DOHH2 (cell line): ENCODE measurements around the gene ANTXRL.
"Not testable (repeated sequence)": the region's sequence is repeated elsewhere in the genome, so short reads cannot be mapped to it uniquely, and the experiment has no call there.

Experiments
- H3F3A ChIP-seq: fragments of 200-600 bp; sonication (generic), shearing (Covaris generic); 2 replicates; pipeline ENCODE4 v1.6.0; 2016; ENCODE audit warnings: antibody characterized with exemption, mild to moderate bottlenecking; ENCODE audit not compliant: control insufficient read depth, insufficient read depth
- H3K27ac ChIP-seq: fragments of 200-600 bp; sonication (generic); 2 replicates; pipeline ENCODE4 v1.5.1; 2014; ENCODE audit warnings: low read depth, mild to moderate bottlenecking, low read length, moderate library complexity
- H3K27me3 ChIP-seq: fragments of 200-600 bp; sonication (generic); 2 replicates; pipeline ENCODE4 v1.6.1; 2014; ENCODE audit warnings: mild to moderate bottlenecking, low read length, mixed read lengths; ENCODE audit not compliant: control insufficient read depth
- H3K36me3 ChIP-seq: fragments of 200-600 bp; sonication (generic); 2 replicates; pipeline ENCODE4 v1.6.1; 2014; ENCODE audit warnings: mild to moderate bottlenecking, low read length, moderate library complexity, mixed read lengths; ENCODE audit not compliant: control insufficient read depth
- H3K4me1 ChIP-seq: fragments of 200-600 bp; sonication (generic); 2 replicates; pipeline ENCODE4 v1.6.1; 2014; ENCODE audit warnings: mild to moderate bottlenecking, low read length, mixed read lengths; ENCODE audit not compliant: control insufficient read depth
- H3K4me2 ChIP-seq: fragments of 200-600 bp; sonication (generic); 2 replicates; pipeline ENCODE4 v1.6.0; 2014; ENCODE audit warnings: mild to moderate bottlenecking, low read length, moderate library complexity
- H3K4me3 ChIP-seq: fragments of 200-600 bp; sonication (generic); 2 replicates; pipeline ENCODE4 v1.5.1; 2014; ENCODE audit warnings: mild to moderate bottlenecking, low read length, mixed read lengths
- H3K79me2 ChIP-seq: fragments of 200-600 bp; sonication (generic); 2 replicates; pipeline ENCODE4 v1.6.1; 2014; ENCODE audit warnings: mild to moderate bottlenecking, low read length, mixed read lengths; ENCODE audit not compliant: control insufficient read depth
- H3K9me2 ChIP-seq: fragments of 200-600 bp; sonication (generic); replicated peaks from 2 replicates; pipeline ENCODE4 v1.6.1; 2014; ENCODE audit warnings: mild to moderate bottlenecking, low read length, mixed read lengths; ENCODE audit not compliant: control insufficient read depth
- H3K9me3 ChIP-seq: fragments of 200-600 bp; sonication (generic); 2 replicates; pipeline ENCODE4 v1.6.1; 2014; ENCODE audit warnings: antibody characterized with exemption, low read length, mixed read lengths; ENCODE audit not compliant: control insufficient read depth, insufficient read depth
- H4K20me1 ChIP-seq: fragments of 200-600 bp; sonication (generic); 2 replicates; pipeline ENCODE4 v1.6.0; 2014; ENCODE audit warnings: low read depth, mild to moderate bottlenecking, antibody characterized with exemption, low read length, moderate library complexity; ENCODE audit not compliant: control insufficient read depth, insufficient read depth
- EZH2phosphoT487 ChIP-seq: fragments of 200-600 bp; sonication (generic); IDR thresholded peaks from 2 replicates; pipeline ENCODE4 v1.6.1; 2017; ENCODE audit warnings: borderline replicate concordance, mild to moderate bottlenecking, antibody characterized with exemption, low read length, moderate library complexity, mixed read lengths
- TF ChIP-seq, protein P1 (sequence below): fragments of 200-600 bp; sonication (generic); IDR thresholded peaks from one replicate; pipeline ENCODE4 v1.5.1; 2014; ENCODE audit warnings: antibody characterized with exemption, mild to moderate bottlenecking, low read depth, low read length; ENCODE audit not compliant: poor library complexity, severe bottlenecking

ANTXRL gene

DNA sequence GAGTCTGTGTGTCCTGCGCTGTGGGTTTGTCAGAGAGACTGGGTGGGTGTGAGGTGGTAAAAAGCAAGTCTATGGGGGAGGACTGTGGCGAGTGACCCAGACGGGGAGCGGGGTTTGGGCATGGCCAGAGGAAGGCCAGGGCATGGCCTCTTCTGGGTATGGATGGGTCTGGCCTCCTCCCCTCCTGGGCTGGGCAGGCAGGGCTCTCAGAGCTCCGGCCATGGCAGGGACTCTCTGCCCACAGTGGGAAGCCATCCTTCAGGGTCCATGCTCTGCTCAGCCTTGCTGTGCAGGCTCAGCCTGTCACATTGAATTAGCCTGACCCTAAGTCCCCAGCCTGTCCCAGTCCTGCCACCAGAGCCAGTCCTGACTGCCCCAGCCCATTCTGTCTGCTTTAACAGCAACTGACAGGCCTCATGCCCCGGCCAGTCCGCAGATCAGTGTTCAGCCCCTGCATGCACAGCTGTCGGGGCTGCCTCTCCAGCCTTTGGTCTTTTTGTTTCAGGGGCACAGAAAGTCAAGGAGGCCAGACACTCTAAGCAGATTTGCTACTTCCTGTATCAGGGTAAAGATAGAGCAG, 7.9 kb downstream of the ANTXRL start:
- no peak overlapping the region for H3K4me3 ChIP-seq
- no peaks in the 10 kb centered on the region for H3K36me3 ChIP-seq
- H3K79me2 ChIP-seq: no peaks in the 10 kb centered on the region
- H3K4me1 ChIP-seq: peaks cover 14% of the 10 kb centered on the region
- H3K9me3 ChIP-seq: no peaks in the 10 kb centered on the region
- no peak overlapping the region for H3K27ac ChIP-seq
- TF ChIP-seq, protein P1, sequence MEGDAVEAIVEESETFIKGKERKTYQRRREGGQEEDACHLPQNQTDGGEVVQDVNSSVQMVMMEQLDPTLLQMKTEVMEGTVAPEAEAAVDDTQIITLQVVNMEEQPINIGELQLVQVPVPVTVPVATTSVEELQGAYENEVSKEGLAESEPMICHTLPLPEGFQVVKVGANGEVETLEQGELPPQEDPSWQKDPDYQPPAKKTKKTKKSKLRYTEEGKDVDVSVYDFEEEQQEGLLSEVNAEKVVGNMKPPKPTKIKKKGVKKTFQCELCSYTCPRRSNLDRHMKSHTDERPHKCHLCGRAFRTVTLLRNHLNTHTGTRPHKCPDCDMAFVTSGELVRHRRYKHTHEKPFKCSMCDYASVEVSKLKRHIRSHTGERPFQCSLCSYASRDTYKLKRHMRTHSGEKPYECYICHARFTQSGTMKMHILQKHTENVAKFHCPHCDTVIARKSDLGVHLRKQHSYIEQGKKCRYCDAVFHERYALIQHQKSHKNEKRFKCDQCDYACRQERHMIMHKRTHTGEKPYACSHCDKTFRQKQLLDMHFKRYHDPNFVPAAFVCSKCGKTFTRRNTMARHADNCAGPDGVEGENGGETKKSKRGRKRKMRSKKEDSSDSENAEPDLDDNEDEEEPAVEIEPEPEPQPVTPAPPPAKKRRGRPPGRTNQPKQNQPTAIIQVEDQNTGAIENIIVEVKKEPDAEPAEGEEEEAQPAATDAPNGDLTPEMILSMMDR: no peak
- no peak for TF ChIP-seq EZH2phosphoT487
- H4K20me1 ChIP-seq: no peaks in the 10 kb centered on the region
- peaks cover 3% of the 10 kb centered on the region; the same call in 1 of the 2 replicates for H3K27me3 ChIP-seq
- H3K4me2 ChIP-seq: no peak overlapping the region
- H3F3A ChIP-seq: no peaks in the 10 kb centered on the region
- no peaks in the 10 kb centered on the region for H3K9me2 ChIP-seq

DNA sequence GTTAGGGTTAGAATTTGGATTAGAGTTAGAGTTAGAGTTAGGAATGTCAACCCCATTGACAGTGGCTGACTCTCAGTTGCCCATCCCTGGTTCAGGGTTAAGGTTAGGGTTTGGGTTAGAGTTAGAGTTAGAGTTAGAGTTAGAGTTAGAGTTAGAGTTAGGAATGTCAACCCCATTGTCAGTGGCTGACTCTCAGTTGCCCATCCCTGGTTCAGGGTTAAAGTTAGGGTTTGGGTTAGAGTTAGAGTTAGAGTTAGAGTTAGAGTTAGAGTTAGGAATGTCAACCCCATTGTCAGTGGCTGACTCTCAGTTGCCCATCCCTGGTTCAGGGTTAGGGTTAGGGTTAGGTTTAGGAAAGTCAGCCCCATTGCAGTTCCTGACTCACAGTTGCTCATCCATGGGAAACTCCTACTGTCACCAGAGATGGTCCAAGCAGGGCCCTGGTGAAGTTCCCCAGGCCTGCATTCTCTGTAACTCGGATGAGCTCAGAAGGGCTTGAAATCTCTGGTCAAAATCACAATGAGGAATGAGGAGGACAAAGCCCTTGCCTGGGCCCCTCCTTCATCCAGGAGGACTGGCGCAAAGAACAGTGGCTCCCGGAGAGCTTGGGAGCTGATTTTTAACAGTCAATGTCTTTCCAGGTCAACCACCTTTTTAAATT, 8.7 kb downstream of the ANTXRL start:
- H3K27me3 ChIP-seq, H3K9me3 ChIP-seq, H3K4me2 ChIP-seq, H3K79me2 ChIP-seq, H3F3A ChIP-seq, H3K9me2 ChIP-seq, H3K36me3 ChIP-seq, H3K27ac ChIP-seq, H3K4me3 ChIP-seq, H4K20me1 ChIP-seq: not testable (repeated sequence)
- peaks cover 21% of the 10 kb centered on the region for H3K4me1 ChIP-seq

DNA sequence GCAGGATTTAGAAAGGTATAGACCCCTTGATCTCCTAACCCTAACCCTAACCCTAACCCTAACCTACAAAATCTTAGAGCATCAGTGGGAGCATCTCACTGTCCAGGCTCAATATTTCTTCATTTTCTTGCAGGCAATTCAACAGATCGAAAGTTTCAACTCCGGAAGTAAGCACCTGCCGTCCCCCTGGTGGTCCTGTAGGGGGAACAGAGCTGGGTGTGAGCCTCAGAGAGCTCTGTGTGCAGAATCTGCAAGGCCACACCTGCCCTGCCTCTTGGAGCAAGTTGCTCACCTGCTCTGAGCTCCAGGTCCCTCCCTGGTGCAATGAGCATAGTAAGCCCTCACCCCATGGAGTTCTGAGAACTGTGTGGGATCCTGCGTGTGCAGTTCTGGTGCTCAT, 9.3 kb downstream of the ANTXRL start:
- H3F3A ChIP-seq, H3K9me3 ChIP-seq, H3K27me3 ChIP-seq, H3K4me2 ChIP-seq, H3K4me3 ChIP-seq, H3K36me3 ChIP-seq, H3K79me2 ChIP-seq, H4K20me1 ChIP-seq, H3K9me2 ChIP-seq, H3K27ac ChIP-seq: not testable (repeated sequence)
- TF ChIP-seq, protein P1: peak; percentile 22
- H3K4me1 ChIP-seq: peaks cover 23% of the 10 kb centered on the region

DNA sequence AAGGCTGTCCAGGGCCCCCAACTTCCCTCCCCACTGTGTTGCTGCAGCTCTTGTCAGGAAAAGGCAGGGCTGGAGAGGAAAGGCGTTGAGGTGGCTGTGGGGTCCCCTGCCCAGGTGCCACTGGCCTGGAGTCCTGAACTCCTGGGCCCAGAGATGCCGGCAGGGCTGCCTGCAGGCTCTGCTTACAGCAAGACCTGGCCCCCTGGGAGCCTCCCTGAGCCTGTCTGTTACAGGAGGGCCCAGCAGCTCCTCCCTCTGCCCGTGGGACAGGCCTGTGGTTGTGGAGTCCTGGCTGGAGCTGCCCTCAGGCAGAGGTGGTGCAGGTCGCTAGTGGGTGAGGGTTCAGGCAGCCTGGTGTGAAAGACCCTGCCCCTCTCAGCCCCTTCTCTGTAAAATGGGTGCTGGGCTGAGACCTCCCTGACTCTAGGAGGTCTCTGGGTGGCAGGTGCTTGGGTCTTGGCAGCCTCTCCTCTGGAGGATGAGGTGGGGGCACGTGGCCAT, 9.9 kb downstream of the ANTXRL start:
- Histone ChIP-seq H3K4me1 (peaks cover 23% of the 10 kb centered on the region), H3K4me2 (no peak overlapping the region), H3K79me2 (no peaks in the 10 kb centered on the region), H3F3A (no peaks in the 10 kb centered on the region), H4K20me1 (no peaks in the 10 kb centered on the region), H3K9me2 (no peaks in the 10 kb centered on the region), H3K27me3 (no peaks in the 10 kb centered on the region; the same call in 1 of the 2 replicates), H3K4me3 (no peak overlapping the region), H3K27ac (no peak overlapping the region), H3K9me3 (no peaks in the 10 kb centered on the region), H3K36me3 (no peaks in the 10 kb centered on the region)
- TF ChIP-seq EZH2phosphoT487: no peak
- TF ChIP-seq, protein P1: no peak
